GM12878 (cell line): ENCODE data around the gene PTPRN2. TPM values are rescaled to one million over a fixed set of nuclear protein-coding genes. Genes with fewer than 3 reads are reported as not detected.

Source experiments
- ATAC-seq: fragments of 200-7000 bp; cut with Tn5 transposase; 3 replicates; pipeline ENCODE4 v1.9.1; 2020; ENCODE audit warnings: mild to moderate bottlenecking, moderate library complexity
- BruUV-seq: library from RNA; stranded (reverse); fragments of 400-500 nt; replicated peaks from 2 replicates; lab custom pipeline; 2021; lab: Mats Ljungman, UMichigan
- CTCF ChIA-PET: fragments of 300-600 bp; sonication (Branson Sonifier 250); formaldehyde crosslinking; extraction: SDS; loops from one replicate; lab custom pipeline; 2021; ENCODE audit warnings: inconsistent platforms; lab: Yijun Ruan, JAX
- POLR2A ChIA-PET: fragments of 350-600 bp; formaldehyde crosslinking; extraction: SDS; loops from one replicate; lab custom pipeline; 2021; ENCODE audit warnings: inconsistent platforms; lab: Charles Lee
- RAD21 ChIA-PET: fragments of 300-600 bp; sonication (Branson Sonifier 250); formaldehyde crosslinking; loops from one replicate; lab custom pipeline; 2023; ENCODE audit warnings: antibody characterized with exemption; ENCODE audit not compliant: unreplicated experiment; lab: Charles Lee
- SMC1A ChIA-PET: fragments of 300-600 bp; sonication (Branson Sonifier 250); formaldehyde crosslinking; loops from one replicate; lab custom pipeline; 2023; ENCODE audit not compliant: unreplicated experiment, uncharacterized antibody; lab: Charles Lee
- DNase-seq: peaks from one replicate; pipeline ENCODE4 v3.0.0-alpha.2; 2011; ENCODE audit warnings: low read depth, low spot score
- FAIRE-seq: peaks from 3 replicates; lab custom pipeline; 2011; peaks lifted over from hg19 to GRCh38; lab: Jason Lieb, UNC
- H2AFZ ChIP-seq: 2 replicates; pipeline ENCODE4 v1.6.0; 2011; ENCODE audit warnings: low read depth, low read length, control low read depth; ENCODE audit not compliant: control insufficient read depth
- H3K27ac ChIP-seq: 2 replicates; pipeline ENCODE4 v1.5.1; 2011; ENCODE audit warnings: control low read depth; ENCODE audit not compliant: control insufficient read depth, insufficient read depth
- H3K27me3 ChIP-seq, 2 experiments: replicated peaks in 1 of 2; 2 replicates each; pipeline versions ENCODE4 v1.6.0 to v1.6.1; 2011; ENCODE audit warnings: low read length in 1 of 2; ENCODE audit not compliant: control insufficient read depth in 2 of 2, insufficient read depth in 2 of 2
- H3K36me3 ChIP-seq, 2 experiments: 2 replicates each; pipeline ENCODE4 v1.5.1; 2011; ENCODE audit warnings: low read length in 1 of 2; ENCODE audit not compliant: control insufficient read depth in 2 of 2, insufficient read depth in 2 of 2
- H3K4me1 ChIP-seq: 2 replicates; pipeline ENCODE4 v1.6.1; 2011; ENCODE audit warnings: mild to moderate bottlenecking, low read length, moderate library complexity, mixed read lengths; ENCODE audit not compliant: control insufficient read depth, insufficient read depth
- H3K4me2 ChIP-seq: 2 replicates; pipeline ENCODE4 v1.6.0; 2011; ENCODE audit warnings: control low read depth; ENCODE audit not compliant: control insufficient read depth, insufficient read depth
- H3K4me3 ChIP-seq: fragments of 200-600 bp; sonication (generic); 2 replicates; pipeline ENCODE4 v1.5.1; 2016
- H3K79me2 ChIP-seq: 2 replicates; pipeline ENCODE4 v1.6.0; 2011; ENCODE audit warnings: low read length; ENCODE audit not compliant: control insufficient read depth, insufficient read depth
- H3K9ac ChIP-seq: 2 replicates; pipeline ENCODE4 v1.8.0; 2011; ENCODE audit warnings: low read length, control low read depth, mixed read lengths; ENCODE audit not compliant: control insufficient read depth, insufficient read depth
- H3K9me3 ChIP-seq: replicated peaks from 3 replicates; pipeline ENCODE4 v1.5.1; 2011; ENCODE audit warnings: mild to moderate bottlenecking, low read length; ENCODE audit not compliant: control insufficient read depth, insufficient read depth
- H4K20me1 ChIP-seq: 2 replicates; pipeline ENCODE4 v1.6.0; 2011; ENCODE audit not compliant: control insufficient read depth, insufficient read depth
- FOS ChIP-seq: IDR thresholded peaks from 3 replicates; pipeline ENCODE4 v1.6.1; 2011; ENCODE audit warnings: borderline replicate concordance; ENCODE audit not compliant: insufficient read length; ENCODE audit errors: extremely low read depth
- TBL1XR1 ChIP-seq: IDR thresholded peaks from 2 replicates; pipeline ENCODE4 v1.6.1; 2012; ENCODE audit warnings: low read depth, low read length, improper control_type of control experiment
- ZNF592 ChIP-seq: fragments of 450-650 bp; IDR thresholded peaks from 2 replicates; pipeline ENCODE4 v1.6.1; 2017; ENCODE audit warnings: mild to moderate bottlenecking, moderate library complexity
- WGBS: methylation state at CpG from one replicate; pipeline ENCODE4 v1.1.6; 2016; ENCODE audit warnings: low lambda C conversion rate; ENCODE audit not compliant: insufficient replicate concordance, insufficient coverage; ENCODE audit errors: missing lambda C conversion rate; 5-methylcytosine and 5-hydroxymethylcytosine counted together
- in situ Hi-C: fragments of 300-500 bp; cut with MboI; formaldehyde crosslinking; loops from 9 replicates; pipeline ENCODE4 v1.14.3; 2018; ENCODE audit warnings: mixed read lengths
- intact Hi-C: fragments of 100-400 bp; cut with micrococcal nuclease; formaldehyde crosslinking; loops from one replicate; pipeline ENCODE4 v1.14.2; 2022; ENCODE audit not compliant: unreplicated experiment
- polyA plus RNA-seq, 11 experiments: library from polyadenylated mRNA; depleted of rRNA in 4 of 11; unstranded in 6 of 11; stranded (reverse) in 5 of 11; fragments of >200 nt; fragmentation: Nextera tagmentation in 4 of 11; fragmentation: Illumina TruSeq in 1 of 11; extraction: Ambion mirVana in 4 of 11; extraction: Trizol in 1 of 11; gene quantifications; 1 replicate in 1 of 11; 2 replicates in 10 of 11; pipeline versions ENCODE4 v1.2.1 to v1.2.3, GENCODE V29; 2011 to 2016; ENCODE audit warnings: inconsistent platforms in 2 of 11, missing spikeins in 2 of 11, low read depth in 1 of 11
- total RNA-seq, 4 experiments: library from RNA; depleted of rRNA in 3 of 4; stranded (reverse); fragments of >200 nt in 3 of 4; fragmentation: Illumina TruSeq in 1 of 4; extraction: Trizol in 1 of 4; gene quantifications; 2 replicates each; pipeline versions ENCODE4 v1.2.1 to v1.2.3, GENCODE V29; 2013 to 2021

Gene PTPRN2
- total and polyA plus RNA-seq, 10 of the 15 experiments (the other 5 are each of a cell fraction or from before 2014, with no cell fraction given), result 5.4 TPM; not detected in 9

DNA sequence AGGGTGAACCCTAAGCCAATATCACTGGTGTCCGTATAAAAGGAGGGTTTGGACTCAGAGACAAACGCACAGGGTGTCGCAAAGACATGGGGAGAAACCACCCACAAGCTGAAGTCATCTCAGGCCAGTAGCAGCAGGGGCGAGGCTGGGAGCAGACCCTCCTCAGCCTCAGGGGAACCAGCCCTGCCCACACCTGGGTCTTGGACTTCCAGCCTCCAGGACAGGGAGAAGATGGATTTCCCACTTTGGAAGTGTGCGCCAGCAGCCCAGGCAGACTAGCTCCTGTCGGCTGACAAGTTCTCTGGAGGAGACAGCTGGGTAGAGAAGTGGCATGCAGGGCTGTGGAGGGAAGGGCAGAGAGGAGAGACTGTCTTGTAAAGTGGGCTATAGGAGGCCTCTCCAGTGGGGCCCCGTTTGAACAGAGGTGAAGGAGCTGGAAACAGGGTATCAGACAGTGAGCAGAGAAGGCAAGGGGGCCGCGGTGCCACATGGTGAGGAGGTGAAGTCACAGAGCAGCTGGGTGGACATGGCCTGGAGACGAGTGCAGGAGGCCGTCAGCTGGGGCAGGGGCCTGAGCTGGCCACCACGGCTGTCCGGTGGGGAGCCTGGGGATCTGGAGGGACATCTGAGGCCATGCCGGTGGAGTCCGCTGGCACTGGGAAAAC is 475.6 kb downstream of the PTPRN2 start (continued):
- TF ChIP-seq ZNF592, result no peak

GRCh38 chr7:158111049-158111751 is 476.4 kb downstream of the PTPRN2 start:
- ChIA-PET SMC1A (no interaction called here), POLR2A (no interaction called here), CTCF (no interaction called here), RAD21 (no interaction called here)
- Histone ChIP-seq H3K4me1 (no peaks in the 10 kb centered on the region), H3K79me2 (no peaks in the 10 kb centered on the region), H2AFZ (no peak overlapping the region), H3K9ac (no peak overlapping the region), H3K4me3 (no peak overlapping the region), H4K20me1 (no peaks in the 10 kb centered on the region), H3K4me2 (no peak overlapping the region), H3K27me3 (no peaks in the 10 kb centered on the region), H3K9me3 (peaks cover 3% of the 10 kb centered on the region; the same call in 1 of the 3 replicates), H3K27ac (no peak overlapping the region), H3K36me3 (no peaks in the 10 kb centered on the region)
- ATAC-seq (no peak), DNase-seq (no peak), FAIRE-seq (no peak)
- intact Hi-C loops (no loop called here), in situ Hi-C loops (no loop called here)
- WGBS, result 47% methylated on average over 16 of the region's 16 CpGs
- TF ChIP-seq FOS (no peak), TBL1XR1 (no peak)
- BruUV-seq, result no TSS peak
